Activated CD4-positive, alpha-beta T cell treated with anti-CD3 and anti-CD28 coated beads for 36 hours (primary cell): ENCODE measurements around the gene RNU2-1. TPM values are rescaled to one million over a fixed set of nuclear protein-coding genes. Genes with fewer than 3 reads are reported as not detected.
"Not testable (repeated sequence)": the region's sequence is repeated elsewhere in the genome, so short reads cannot be mapped to it uniquely, and the experiment has no call there.

Experiments used
- ATAC-seq: fragments of 200-7000 bp; cut with Tn5 transposase; one replicate; pipeline ENCODE4 v1.10.0; 2021; ENCODE audit warnings: mild to moderate bottlenecking, moderate library complexity
- CTCF ChIA-PET: fragments of 350-600 bp; sonication (Branson Sonifier 250); formaldehyde crosslinking; loops from one replicate; lab custom pipeline; 2021; ENCODE audit warnings: antibody characterized with exemption; lab: Charles Lee
- POLR2A ChIA-PET: fragments of 350-600 bp; sonication (Branson Sonifier 250); formaldehyde crosslinking; loops from one replicate; lab custom pipeline; 2021; ENCODE audit warnings: antibody characterized with exemption, inconsistent platforms; lab: Charles Lee
- DNase-seq: peaks from one replicate; pipeline ENCODE4 v3.0.0-alpha.2; 2020
- H3K27ac Mint-ChIP-seq: one replicate; pipeline ENCODE4 v1.8.0; 2021; ENCODE audit warnings: mixed read lengths
- H3K27me3 Mint-ChIP-seq: one replicate; pipeline ENCODE4 v1.8.0; 2021; ENCODE audit warnings: mixed read lengths
- H3K36me3 Mint-ChIP-seq: one replicate; pipeline ENCODE4 v1.8.0; 2021; ENCODE audit warnings: low read depth, mixed read lengths
- H3K4me1 Mint-ChIP-seq: one replicate; pipeline ENCODE4 v1.8.0; 2021; ENCODE audit warnings: mixed read lengths
- H3K4me3 Mint-ChIP-seq: one replicate; pipeline ENCODE4 v1.8.0; 2021; ENCODE audit warnings: mild to moderate bottlenecking, moderate library complexity, mixed read lengths
- H3K9me3 Mint-ChIP-seq: one replicate; pipeline ENCODE4 v1.8.0; 2021; ENCODE audit warnings: low read depth, mixed read lengths
- intact Hi-C, 2 experiments: fragments of 100-400 bp; cut with DNase I in 1 of 2; cut with micrococcal nuclease in 1 of 2; formaldehyde crosslinking; loops; one replicate each; pipeline versions ENCODE4 v1.14.2 to v1.15.1; 2022 to 2024; cut with DNase I, micrococcal nuclease
- total RNA-seq, 2 experiments: library from RNA; stranded (reverse); gene quantifications; one replicate each; pipeline ENCODE4 v1.2.3, GENCODE V29; 2021

Gene RNU2-1
- 1,000 to 10,000 TPM; 2,288 to 7,298 TPM for total RNA-seq

GRCh38 chr17:43233877-43234276 lies at the start of gene RNU2-1:
Gene RNU2-1, minus strand, starts transcription at chr17:43233977.
- H3K4me1 Mint-ChIP-seq, intact Hi-C loops, ATAC-seq, H3K9me3 Mint-ChIP-seq, H3K4me3 Mint-ChIP-seq, H3K36me3 Mint-ChIP-seq, H3K27ac Mint-ChIP-seq, DNase-seq, CTCF ChIA-PET, H3K27me3 Mint-ChIP-seq: not testable (repeated sequence)
- POLR2A ChIA-PET, result interaction anchor here (0.6 kb wide), 1 partner anchor 128 kb away, joined by 3 read pairs; no protein-coding TSS in a partner anchor

GRCh38 chr17:43272914-43273313 lies 39.1 kb upstream of the RNU2-1 start:
- H3K36me3 Mint-ChIP-seq, CTCF ChIA-PET, H3K4me3 Mint-ChIP-seq: not testable (repeated sequence)

GRCh38 chr17:43272483-43272882 lies 38.7 kb upstream of the RNU2-1 start:
- H3K27ac Mint-ChIP-seq, result peak overlapping the region; percentile 21
- intact Hi-C loops, CTCF ChIA-PET, H3K9me3 Mint-ChIP-seq, H3K36me3 Mint-ChIP-seq, DNase-seq, H3K4me3 Mint-ChIP-seq, POLR2A ChIA-PET, H3K4me1 Mint-ChIP-seq, H3K27me3 Mint-ChIP-seq: not testable (repeated sequence)
- ATAC-seq, result peak; percentile 12

More at GRCh38 chr17:43272914-43273313, 39.1 kb upstream of the RNU2-1 start:
- ATAC-seq, result peak; percentile 65
- POLR2A ChIA-PET, DNase-seq, H3K9me3 Mint-ChIP-seq, intact Hi-C loops, H3K27ac Mint-ChIP-seq, H3K27me3 Mint-ChIP-seq, H3K4me1 Mint-ChIP-seq: not testable (repeated sequence)

GRCh38 chr17:43270552-43271504 lies 37.1 kb upstream of the RNU2-1 start:
- H3K27ac Mint-ChIP-seq, intact Hi-C loops, H3K9me3 Mint-ChIP-seq, H3K27me3 Mint-ChIP-seq, POLR2A ChIA-PET, DNase-seq, H3K36me3 Mint-ChIP-seq, CTCF ChIA-PET, H3K4me3 Mint-ChIP-seq, H3K4me1 Mint-ChIP-seq: not testable (repeated sequence)
- peak; percentile 68 for ATAC-seq

- H3K4me3 Mint-ChIP-seq, H3K36me3 Mint-ChIP-seq, CTCF ChIA-PET, H3K9me3 Mint-ChIP-seq, H3K27ac Mint-ChIP-seq, H3K27me3 Mint-ChIP-seq, ATAC-seq, H3K4me1 Mint-ChIP-seq, intact Hi-C loops, POLR2A ChIA-PET, DNase-seq: not testable (repeated sequence)
Measured at GRCh38 chr17:43246456-43246855, 12.7 kb upstream of the RNU2-1 start.

GRCh38 chr17:43240596-43241352 lies 7.0 kb upstream of the RNU2-1 start:
- CTCF ChIA-PET, H3K27me3 Mint-ChIP-seq, H3K4me1 Mint-ChIP-seq, H3K4me3 Mint-ChIP-seq, H3K27ac Mint-ChIP-seq, DNase-seq, intact Hi-C loops, H3K36me3 Mint-ChIP-seq, POLR2A ChIA-PET, H3K9me3 Mint-ChIP-seq: not testable (repeated sequence)
- ATAC-seq, result peak; percentile 64

GRCh38 chr17:43239597-43239996 lies 5.8 kb upstream of the RNU2-1 start:
- H3K27me3 Mint-ChIP-seq, H3K27ac Mint-ChIP-seq, H3K4me3 Mint-ChIP-seq, POLR2A ChIA-PET, DNase-seq, H3K9me3 Mint-ChIP-seq, H3K36me3 Mint-ChIP-seq, H3K4me1 Mint-ChIP-seq, CTCF ChIA-PET, intact Hi-C loops: not testable (repeated sequence)
- ATAC-seq, result peak; percentile 64

GRCh38 chr17:43233263-43233662 lies 514 bp downstream of the RNU2-1 start:
- POLR2A ChIA-PET, result interaction anchor here (0.6 kb wide), 1 partner anchor 128 kb away, joined by 3 read pairs; no protein-coding TSS in a partner anchor
- not testable (repeated sequence) for H3K4me3 Mint-ChIP-seq, H3K4me1 Mint-ChIP-seq

GRCh38 chr17:43232021-43232699 lies 1.6 kb downstream of the RNU2-1 start:
- H3K27me3 Mint-ChIP-seq, H3K4me1 Mint-ChIP-seq, H3K36me3 Mint-ChIP-seq, CTCF ChIA-PET, H3K9me3 Mint-ChIP-seq, H3K4me3 Mint-ChIP-seq, H3K27ac Mint-ChIP-seq, POLR2A ChIA-PET, ATAC-seq, intact Hi-C loops: not testable (repeated sequence)
- DNase-seq, result peak; percentile 45

More at GRCh38 chr17:43233263-43233662, 514 bp downstream of the RNU2-1 start:
- ATAC-seq, DNase-seq, intact Hi-C loops, H3K27me3 Mint-ChIP-seq, H3K36me3 Mint-ChIP-seq, H3K9me3 Mint-ChIP-seq, CTCF ChIA-PET, H3K27ac Mint-ChIP-seq: not testable (repeated sequence)

- H3K4me3 Mint-ChIP-seq, intact Hi-C loops, H3K27ac Mint-ChIP-seq, CTCF ChIA-PET, H3K9me3 Mint-ChIP-seq, DNase-seq, H3K27me3 Mint-ChIP-seq, ATAC-seq, H3K4me1 Mint-ChIP-seq, H3K36me3 Mint-ChIP-seq, POLR2A ChIA-PET: not testable (repeated sequence)
Measured at GRCh38 chr17:43231205-43232020, 2.4 kb downstream of the RNU2-1 start.
